ENCODE results near the gene PFDN1. TPM values are rescaled to one million over a fixed set of nuclear protein-coding genes. Genes with fewer than 3 reads are reported as not detected.
A peak's percentile ranks its signal among the peaks of the same experiment; 100 is the strongest.

The PFDN1 gene
- total and polyA plus RNA-seq, 9 of the 15 experiments (the other 6 are each of a cell fraction or from before 2014, with no cell fraction given), result 45.5 to 215 (median 78.0) TPM

DNA sequence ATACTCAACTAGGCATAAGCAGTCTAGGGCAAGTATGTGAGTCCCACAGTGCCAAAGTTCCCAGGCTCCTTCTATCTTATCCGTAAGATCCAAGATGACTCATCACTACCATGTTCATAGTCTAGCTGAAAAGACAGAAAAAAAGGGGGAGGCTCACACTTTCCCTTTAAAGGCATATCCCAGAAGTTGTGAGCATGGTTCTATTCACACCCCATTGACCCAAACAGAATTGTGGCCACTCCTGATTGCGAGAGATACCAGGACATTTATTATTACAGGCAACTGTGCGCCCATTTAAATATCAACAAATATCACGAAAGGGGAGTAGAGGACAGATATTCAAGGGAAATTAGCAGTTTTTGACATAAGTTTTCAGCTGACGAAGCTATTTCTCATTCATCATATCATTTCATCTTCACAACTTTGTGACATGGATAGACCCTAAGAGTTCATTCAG, 8.1 kb upstream of the PFDN1 start (continued):
- TF ChIP-seq, protein P1, sequence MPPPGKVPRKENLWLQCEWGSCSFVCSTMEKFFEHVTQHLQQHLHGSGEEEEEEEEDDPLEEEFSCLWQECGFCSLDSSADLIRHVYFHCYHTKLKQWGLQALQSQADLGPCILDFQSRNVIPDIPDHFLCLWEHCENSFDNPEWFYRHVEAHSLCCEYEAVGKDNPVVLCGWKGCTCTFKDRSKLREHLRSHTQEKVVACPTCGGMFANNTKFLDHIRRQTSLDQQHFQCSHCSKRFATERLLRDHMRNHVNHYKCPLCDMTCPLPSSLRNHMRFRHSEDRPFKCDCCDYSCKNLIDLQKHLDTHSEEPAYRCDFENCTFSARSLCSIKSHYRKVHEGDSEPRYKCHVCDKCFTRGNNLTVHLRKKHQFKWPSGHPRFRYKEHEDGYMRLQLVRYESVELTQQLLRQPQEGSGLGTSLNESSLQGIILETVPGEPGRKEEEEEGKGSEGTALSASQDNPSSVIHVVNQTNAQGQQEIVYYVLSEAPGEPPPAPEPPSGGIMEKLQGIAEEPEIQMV (tag; conservative IDR thresholded peaks at IDR 0.05; ENCODE audit: low read depth), result no peak; the same call in 1 of the 2 replicates
- TF ChIP-seq PCBP2 (IDR thresholded peaks at IDR 0.05; ENCODE audit: low read depth, low read length, poor library complexity, severe bottlenecking) (no peak), L3MBTL2 (IDR thresholded peaks at IDR 0.05) (peak; percentile 59; the same call in 1 of the 2 replicates), GTF2F1 (IDR thresholded peaks at IDR 0.05; ENCODE audit: low read depth, low read length) (no peak), BACH1 (tag; IDR thresholded peaks at IDR 0.05) (0 out of 2 replicates have a peak, but pooled peaks have one; percentile 29), HDAC8 (tag; IDR thresholded peaks at IDR 0.05) (no peak), LEF1 (IDR thresholded peaks at IDR 0.05) (no peak; the same call in 1 of the 2 replicates), SMARCC2 (IDR thresholded peaks at IDR 0.05; ENCODE audit: low read depth) (peak; percentile 83), NCOA6 (IDR thresholded peaks at IDR 0.05) (no peak), ZBTB17 (CRISPR knock-in tag; IDR thresholded peaks at IDR 0.05) (no peak)
- TF ChIP-seq, protein P2, sequence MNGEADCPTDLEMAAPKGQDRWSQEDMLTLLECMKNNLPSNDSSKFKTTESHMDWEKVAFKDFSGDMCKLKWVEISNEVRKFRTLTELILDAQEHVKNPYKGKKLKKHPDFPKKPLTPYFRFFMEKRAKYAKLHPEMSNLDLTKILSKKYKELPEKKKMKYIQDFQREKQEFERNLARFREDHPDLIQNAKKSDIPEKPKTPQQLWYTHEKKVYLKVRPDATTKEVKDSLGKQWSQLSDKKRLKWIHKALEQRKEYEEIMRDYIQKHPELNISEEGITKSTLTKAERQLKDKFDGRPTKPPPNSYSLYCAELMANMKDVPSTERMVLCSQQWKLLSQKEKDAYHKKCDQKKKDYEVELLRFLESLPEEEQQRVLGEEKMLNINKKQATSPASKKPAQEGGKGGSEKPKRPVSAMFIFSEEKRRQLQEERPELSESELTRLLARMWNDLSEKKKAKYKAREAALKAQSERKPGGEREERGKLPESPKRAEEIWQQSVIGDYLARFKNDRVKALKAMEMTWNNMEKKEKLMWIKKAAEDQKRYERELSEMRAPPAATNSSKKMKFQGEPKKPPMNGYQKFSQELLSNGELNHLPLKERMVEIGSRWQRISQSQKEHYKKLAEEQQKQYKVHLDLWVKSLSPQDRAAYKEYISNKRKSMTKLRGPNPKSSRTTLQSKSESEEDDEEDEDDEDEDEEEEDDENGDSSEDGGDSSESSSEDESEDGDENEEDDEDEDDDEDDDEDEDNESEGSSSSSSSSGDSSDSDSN (IDR thresholded peaks at IDR 0.05; ENCODE audit: borderline replicate concordance in 1 of 2, low read depth in 2 of 2, low read length in 2 of 2), result no peak
- TF ChIP-seq, protein P3, sequence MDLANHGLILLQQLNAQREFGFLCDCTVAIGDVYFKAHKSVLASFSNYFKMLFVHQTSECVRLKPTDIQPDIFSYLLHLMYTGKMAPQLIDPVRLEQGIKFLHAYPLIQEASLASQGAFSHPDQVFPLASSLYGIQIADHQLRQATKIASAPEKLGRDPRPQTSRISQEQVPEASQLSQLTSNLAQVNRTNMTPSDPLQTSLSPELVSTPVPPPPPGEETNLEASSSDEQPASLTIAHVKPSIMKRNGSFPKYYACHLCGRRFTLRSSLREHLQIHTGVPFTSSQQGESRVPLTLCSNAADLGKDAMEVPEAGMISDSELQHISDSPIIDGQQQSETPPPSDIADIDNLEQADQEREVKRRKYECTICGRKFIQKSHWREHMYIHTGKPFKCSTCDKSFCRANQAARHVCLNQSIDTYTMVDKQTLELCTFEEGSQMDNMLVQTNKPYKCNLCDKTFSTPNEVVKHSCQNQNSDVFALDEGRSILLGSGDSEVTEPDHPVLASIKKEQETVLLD (IDR thresholded peaks at IDR 0.05), result no peak
- TF ChIP-seq, protein P4, sequence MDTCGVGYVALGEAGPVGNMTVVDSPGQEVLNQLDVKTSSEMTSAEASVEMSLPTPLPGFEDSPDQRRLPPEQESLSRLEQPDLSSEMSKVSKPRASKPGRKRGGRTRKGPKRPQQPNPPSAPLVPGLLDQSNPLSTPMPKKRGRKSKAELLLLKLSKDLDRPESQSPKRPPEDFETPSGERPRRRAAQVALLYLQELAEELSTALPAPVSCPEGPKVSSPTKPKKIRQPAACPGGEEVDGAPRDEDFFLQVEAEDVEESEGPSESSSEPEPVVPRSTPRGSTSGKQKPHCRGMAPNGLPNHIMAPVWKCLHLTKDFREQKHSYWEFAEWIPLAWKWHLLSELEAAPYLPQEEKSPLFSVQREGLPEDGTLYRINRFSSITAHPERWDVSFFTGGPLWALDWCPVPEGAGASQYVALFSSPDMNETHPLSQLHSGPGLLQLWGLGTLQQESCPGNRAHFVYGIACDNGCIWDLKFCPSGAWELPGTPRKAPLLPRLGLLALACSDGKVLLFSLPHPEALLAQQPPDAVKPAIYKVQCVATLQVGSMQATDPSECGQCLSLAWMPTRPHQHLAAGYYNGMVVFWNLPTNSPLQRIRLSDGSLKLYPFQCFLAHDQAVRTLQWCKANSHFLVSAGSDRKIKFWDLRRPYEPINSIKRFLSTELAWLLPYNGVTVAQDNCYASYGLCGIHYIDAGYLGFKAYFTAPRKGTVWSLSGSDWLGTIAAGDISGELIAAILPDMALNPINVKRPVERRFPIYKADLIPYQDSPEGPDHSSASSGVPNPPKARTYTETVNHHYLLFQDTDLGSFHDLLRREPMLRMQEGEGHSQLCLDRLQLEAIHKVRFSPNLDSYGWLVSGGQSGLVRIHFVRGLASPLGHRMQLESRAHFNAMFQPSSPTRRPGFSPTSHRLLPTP (IDR thresholded peaks at IDR 0.05; ENCODE audit: borderline replicate concordance, extremely low read depth, insufficient read length), result no peak
- TF ChIP-seq, protein P5, sequence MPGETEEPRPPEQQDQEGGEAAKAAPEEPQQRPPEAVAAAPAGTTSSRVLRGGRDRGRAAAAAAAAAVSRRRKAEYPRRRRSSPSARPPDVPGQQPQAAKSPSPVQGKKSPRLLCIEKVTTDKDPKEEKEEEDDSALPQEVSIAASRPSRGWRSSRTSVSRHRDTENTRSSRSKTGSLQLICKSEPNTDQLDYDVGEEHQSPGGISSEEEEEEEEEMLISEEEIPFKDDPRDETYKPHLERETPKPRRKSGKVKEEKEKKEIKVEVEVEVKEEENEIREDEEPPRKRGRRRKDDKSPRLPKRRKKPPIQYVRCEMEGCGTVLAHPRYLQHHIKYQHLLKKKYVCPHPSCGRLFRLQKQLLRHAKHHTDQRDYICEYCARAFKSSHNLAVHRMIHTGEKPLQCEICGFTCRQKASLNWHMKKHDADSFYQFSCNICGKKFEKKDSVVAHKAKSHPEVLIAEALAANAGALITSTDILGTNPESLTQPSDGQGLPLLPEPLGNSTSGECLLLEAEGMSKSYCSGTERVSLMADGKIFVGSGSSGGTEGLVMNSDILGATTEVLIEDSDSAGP (CRISPR knock-in tag; IDR thresholded peaks at IDR 0.05), result peak; percentile 83

Data from K562 (cell line).